HG03039 (cell line): ENCODE results near the gene RPLP1.

Source experiments
- ATAC-seq: cut with Tn5 transposase; IDR thresholded peaks from one replicate; pipeline ENCODE4 v1.9.1; 2021; ENCODE audit warnings: mild to moderate bottlenecking, moderate library complexity; ENCODE audit not compliant: unreplicated experiment

The RPLP1 gene

DNA sequence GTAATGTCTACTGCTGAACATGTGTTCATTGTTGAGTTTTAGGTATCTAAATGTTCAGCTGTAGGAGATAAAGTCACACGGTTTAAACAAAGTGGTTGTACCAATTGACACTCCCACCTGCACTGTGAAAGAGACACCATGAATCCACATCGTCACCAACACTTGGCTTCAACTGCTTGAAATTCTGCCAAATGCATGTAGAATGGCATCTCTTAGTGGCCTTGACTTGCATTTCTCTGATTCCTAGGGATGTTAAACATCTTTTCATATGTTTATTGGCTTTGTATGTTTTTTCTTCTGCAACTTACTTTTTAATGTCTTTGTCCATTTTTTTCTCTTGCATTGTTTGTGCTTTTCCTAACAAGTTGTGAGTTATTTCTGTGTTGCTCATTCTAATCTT lies 43.4 kb downstream of the RPLP1 start:
- no peak for ATAC-seq

DNA sequence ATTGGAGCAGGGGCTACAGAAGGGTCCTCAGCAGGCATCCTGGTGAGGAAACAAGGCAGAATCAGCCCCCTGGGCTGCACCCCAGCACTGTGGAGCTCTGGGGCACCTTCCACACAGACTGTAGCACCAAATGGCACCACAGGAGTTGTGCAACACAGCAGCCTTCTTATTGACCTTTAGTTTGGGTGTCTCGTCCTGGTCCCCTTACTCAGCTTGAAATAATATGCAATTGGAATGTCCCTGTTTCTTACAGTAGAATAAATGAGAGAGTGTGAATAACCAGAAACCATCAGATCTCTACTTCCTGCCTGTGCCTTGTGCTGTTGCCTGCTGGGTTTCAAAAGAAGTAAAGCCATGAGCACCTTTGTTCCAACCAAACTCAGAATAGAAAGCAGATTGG lies 44.5 kb downstream of the RPLP1 start:
- ATAC-seq: no peak

DNA sequence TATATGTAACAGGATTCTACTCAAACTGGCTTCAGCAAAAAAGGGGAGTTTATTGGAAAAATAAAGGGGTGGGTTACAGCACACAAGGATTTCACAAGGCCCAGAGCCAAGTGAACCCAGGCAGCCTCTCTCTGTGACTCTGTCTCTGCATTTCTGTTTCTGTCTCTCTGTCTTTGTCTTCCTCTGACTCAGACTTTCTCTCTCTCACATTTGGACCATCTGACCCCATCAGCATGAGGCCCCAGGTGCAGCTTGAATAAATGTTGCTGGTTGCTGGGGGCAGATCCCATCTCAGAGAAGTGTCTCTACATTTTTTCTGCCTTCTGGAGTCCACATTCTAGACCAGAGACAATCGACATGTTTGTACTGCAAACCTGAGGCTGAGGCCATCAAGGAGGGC lies 45.0 kb downstream of the RPLP1 start:
- no peak for ATAC-seq

DNA sequence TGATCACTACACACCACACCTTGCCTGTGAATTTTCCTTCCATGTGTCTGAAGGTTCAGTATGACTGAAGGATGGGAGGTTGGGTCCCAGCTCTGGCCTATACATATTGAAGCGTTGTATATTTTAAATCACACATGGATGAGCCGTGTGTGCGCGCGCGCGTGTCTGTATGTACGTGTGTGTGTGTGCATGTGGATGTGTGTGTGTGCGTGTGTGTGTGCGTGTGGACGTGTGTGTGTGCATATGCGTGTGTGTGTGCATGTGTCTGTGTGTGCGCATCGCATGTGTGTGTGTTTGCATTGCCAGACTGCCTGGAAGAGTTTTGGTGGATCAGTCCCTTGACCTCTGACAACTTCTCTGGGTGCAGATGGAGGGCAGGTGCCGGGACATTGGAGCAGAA lies 45.7 kb downstream of the RPLP1 start:
- no peak for ATAC-seq

DNA sequence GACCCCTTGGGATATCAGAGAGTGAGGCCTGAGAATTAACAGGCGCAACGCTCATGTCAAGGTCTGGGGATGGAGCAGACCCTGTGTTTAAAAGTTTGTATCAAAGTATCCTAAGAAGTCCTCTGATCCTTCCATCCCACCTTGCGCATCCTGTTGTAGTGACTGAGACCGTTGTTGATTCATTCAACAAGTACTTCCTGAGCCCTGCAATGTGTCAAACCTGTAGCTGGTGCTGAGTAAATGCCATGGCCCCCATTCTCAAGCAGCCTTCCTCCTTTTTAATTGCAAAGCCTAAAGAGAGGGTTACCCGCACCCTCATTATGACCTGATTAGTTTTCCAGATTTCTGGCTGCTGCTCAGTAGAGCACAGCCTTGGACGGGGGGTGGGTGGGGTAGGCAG lies 46.4 kb downstream of the RPLP1 start:
- no peak for ATAC-seq

DNA sequence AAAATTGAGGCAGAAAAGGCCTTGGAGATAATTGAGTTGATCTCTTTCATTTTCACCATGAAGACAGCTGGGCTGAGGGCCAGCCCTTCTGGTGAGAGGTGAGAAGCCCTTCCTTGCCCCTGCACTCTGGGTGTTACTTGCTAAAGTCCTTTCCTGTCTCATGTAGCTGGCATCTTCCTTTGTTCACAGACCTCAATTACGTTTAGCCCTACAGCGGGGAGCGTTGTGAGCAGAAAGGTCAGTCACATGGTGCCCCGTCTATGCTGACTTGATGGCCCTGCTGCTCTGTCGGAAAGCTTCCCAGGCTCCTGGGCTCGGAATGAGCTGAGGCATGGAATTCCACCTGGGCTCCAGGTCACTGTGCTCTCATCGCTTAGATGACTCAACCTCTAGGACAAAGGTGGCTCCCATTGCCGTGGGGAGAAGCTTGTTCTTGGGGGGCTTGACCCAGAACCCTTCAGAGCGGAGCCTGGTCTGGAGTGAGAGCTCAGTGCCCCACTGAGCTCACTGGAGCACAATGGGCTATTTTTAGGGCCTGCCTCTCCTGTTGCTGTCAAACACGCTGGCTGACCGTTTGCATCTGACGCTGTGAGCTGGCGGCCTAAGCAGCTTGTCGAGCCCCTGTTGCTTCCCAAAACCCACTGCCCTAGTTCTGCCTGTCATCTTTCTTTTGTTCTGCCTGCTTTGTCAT lies 47.0 kb downstream of the RPLP1 start:
- ATAC-seq: no peak

DNA sequence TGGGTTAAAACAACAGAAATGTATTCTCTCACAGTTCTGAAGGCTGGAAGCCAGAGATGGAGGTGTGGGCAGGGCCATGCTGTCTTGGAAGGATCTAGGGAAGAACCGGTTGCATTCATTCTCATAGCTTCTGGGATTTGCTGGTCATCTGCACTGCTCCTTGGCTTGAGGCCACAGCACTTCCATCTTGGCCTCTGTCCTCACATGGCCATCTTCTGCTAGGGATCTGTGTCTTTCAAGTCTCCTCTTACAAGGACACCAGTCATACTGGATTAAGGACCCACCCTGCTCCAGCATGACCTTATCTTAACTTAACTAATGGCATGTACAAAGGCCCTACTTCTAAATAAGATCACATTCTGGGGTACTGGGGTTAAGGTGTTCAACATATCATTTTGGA lies 47.7 kb downstream of the RPLP1 start:
- ATAC-seq: no peak

DNA sequence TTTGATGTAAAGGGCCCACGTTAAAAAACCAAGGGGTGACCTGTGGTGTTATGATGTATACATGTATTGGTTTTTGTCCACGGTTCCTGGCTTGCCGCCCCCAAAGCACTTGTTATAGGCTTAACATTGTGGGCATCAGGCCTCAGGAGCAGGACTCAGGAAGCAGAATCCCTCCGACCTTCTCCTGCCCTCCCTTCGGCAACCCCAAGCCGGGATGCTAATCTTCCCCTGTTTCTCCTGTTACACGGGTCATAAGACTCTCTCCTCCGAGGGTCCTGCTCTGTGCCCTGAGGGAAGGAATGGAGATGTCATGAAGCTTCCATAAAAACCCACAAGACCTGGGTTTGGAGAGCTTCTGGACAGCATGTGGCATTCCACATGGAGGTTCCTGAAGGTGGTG lies 48.8 kb downstream of the RPLP1 start:
- no peak for ATAC-seq

DNA sequence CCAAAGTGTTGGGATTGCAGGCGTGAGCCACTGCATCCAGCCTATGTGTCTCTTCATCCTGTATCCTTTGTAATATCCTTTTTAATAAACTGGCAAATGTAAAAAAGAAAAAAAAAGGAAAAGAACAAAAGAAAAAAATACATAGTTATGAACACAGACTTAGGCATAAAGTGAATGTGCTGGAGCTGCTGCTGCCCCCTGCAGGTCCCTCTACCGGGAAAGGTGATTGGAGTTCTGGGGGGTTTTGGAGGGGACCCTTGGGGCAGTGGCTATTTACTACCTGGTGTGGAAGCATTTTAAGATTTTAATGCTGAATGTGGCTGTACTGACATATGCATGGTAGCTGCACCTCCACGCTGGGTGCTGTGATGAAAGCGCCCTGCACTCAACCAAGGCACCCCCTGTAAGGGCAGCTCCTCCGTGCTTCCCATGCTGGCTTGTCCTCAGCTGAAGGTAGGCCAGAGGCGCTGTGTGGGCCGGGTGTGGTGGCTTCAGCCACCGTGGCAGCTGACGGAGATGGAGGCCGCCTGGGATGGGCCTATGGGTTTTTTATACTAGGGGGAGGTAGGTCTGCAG lies 49.9 kb downstream of the RPLP1 start:
- no peak for ATAC-seq

DNA sequence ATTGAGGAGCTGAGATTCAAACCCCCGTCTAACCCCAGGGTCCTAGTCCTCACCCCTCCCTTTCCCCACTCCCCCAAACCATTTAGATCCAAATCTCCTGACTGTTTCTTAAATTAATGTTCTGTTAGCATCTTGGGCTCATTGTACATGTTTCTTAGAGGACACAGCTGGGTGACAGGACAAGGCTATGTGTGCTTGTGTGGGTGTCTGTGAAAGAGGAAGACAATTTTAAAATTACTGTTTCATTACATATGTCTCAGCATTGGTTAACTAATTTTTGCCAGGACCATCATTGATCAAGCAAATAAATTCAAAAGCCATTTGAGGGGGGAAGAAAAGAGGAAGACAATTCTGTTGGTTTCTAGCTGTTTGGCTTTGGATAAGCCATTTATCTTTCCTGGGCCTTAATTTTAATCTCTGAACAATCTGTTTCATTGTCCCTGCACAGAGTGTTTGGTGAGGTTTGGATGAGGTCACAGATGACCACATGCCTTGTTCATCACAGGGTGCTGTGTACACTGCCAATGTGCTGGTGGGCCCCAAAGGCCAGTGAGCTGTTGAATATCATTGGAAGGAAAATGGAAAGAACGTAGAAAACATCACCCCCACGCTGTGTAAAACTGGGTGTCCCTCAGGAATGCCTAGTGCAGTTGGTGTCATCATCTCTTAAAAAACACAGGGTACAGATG lies 51.9 kb downstream of the RPLP1 start:
- ATAC-seq: no peak
